IMR-90 (cell line): ENCODE measurements around the gene TINAG. TPM values are rescaled to one million over a fixed set of nuclear protein-coding genes. Genes with fewer than 3 reads are reported as not detected.

Experiments used
- ATAC-seq: fragments of 200-7000 bp; cut with Tn5 transposase; 2 replicates; pipeline ENCODE4 v1.9.1; 2020; ENCODE audit warnings: low read depth, mild to moderate bottlenecking, moderate library complexity
- BruUV-seq: library from RNA; stranded (reverse); fragments of 400-500 nt; replicated peaks from 2 replicates; lab custom pipeline; 2021; lab: Mats Ljungman, UMichigan
- CTCF ChIA-PET: fragments of 300-600 bp; formaldehyde crosslinking; extraction: SDS; loops from one replicate; lab custom pipeline; 2021; ENCODE audit warnings: antibody characterized with exemption; lab: Yijun Ruan, JAX
- POLR2A ChIA-PET: fragments of 300-600 bp; sonication (Branson Sonifier 250); formaldehyde crosslinking; loops from one replicate; lab custom pipeline; 2022; ENCODE audit warnings: antibody characterized with exemption; ENCODE audit not compliant: unreplicated experiment; lab: Charles Lee
- DNase-seq: peaks from one replicate; pipeline ENCODE4 v3.0.0; 2013
- H2AFZ ChIP-seq: replicated peaks from 2 replicates; pipeline ENCODE3; 2013; ENCODE audit warnings: low read length, mild to moderate bottlenecking; ENCODE audit not compliant: poor library complexity
- H2AK5ac ChIP-seq: 2 replicates; pipeline ENCODE4 v1.6.1; 2013; ENCODE audit warnings: low read depth, low read length, inconsistent platforms
- H2AK9ac ChIP-seq: replicated peaks from 2 replicates; pipeline ENCODE3; 2013; ENCODE audit warnings: mild to moderate bottlenecking, low read depth, low read length, moderate library complexity; ENCODE audit not compliant: poor library complexity
- H2BK120ac ChIP-seq: 2 replicates; pipeline ENCODE4 v1.6.1; 2013; ENCODE audit warnings: low read depth, low read length, inconsistent platforms
- H2BK15ac ChIP-seq: 3 replicates; pipeline ENCODE4 v1.6.1; 2013; ENCODE audit warnings: low read depth, low read length, inconsistent platforms
- H2BK20ac ChIP-seq: 2 replicates; pipeline ENCODE4 v1.6.1; 2013; ENCODE audit warnings: low read depth, mild to moderate bottlenecking, inconsistent platforms, low read length, moderate library complexity
- H2BK5ac ChIP-seq: 2 replicates; pipeline ENCODE4 v1.6.1; 2013; ENCODE audit warnings: mild to moderate bottlenecking, low read depth, low read length, inconsistent platforms; ENCODE audit not compliant: poor library complexity, severe bottlenecking
- H3K14ac ChIP-seq: replicated peaks from 2 replicates; pipeline ENCODE4 v1.6.1; 2013; ENCODE audit warnings: low read depth, low read length, inconsistent platforms
- H3K18ac ChIP-seq: 2 replicates; pipeline ENCODE4 v1.6.1; 2013; ENCODE audit warnings: low read depth, low read length, control low read depth
- H3K23ac ChIP-seq: 2 replicates; pipeline ENCODE4 v1.6.1; 2013; ENCODE audit warnings: low read depth, low read length, inconsistent platforms
- H3K27ac ChIP-seq: 2 replicates; pipeline ENCODE4 v1.5.1; 2013; ENCODE audit warnings: mild to moderate bottlenecking, control low read depth, low read length; ENCODE audit not compliant: insufficient read depth
- H3K27me3 ChIP-seq: 2 replicates; pipeline ENCODE4 v1.6.1; 2013; ENCODE audit warnings: low read length; ENCODE audit not compliant: control insufficient read depth, insufficient read depth
- H3K36me3 ChIP-seq: 2 replicates; pipeline ENCODE4 v1.6.1; 2013; ENCODE audit warnings: low read length, mixed read lengths; ENCODE audit not compliant: control insufficient read depth, insufficient read depth
- H3K4ac ChIP-seq: 2 replicates; pipeline ENCODE4 v1.6.1; 2013; ENCODE audit warnings: low read depth, low read length, inconsistent platforms
- H3K4me1 ChIP-seq: 2 replicates; pipeline ENCODE4 v1.6.1; 2013; ENCODE audit warnings: low read length, mixed read lengths; ENCODE audit not compliant: control insufficient read depth, insufficient read depth
- H3K4me2 ChIP-seq: 2 replicates; pipeline ENCODE4 v1.6.1; 2013; ENCODE audit warnings: low read depth, mild to moderate bottlenecking, control low read depth, low read length, moderate library complexity
- H3K4me3 ChIP-seq: 2 replicates; pipeline ENCODE4 v1.5.1; 2013; ENCODE audit warnings: low read depth, mild to moderate bottlenecking, control low read depth, low read length, moderate library complexity; ENCODE audit not compliant: insufficient read depth
- H3K56ac ChIP-seq: 2 replicates; pipeline ENCODE4 v1.6.1; 2013; ENCODE audit warnings: low read length, inconsistent platforms; ENCODE audit not compliant: insufficient read depth; ENCODE audit errors: extremely low read depth
- H3K79me1 ChIP-seq, 2 experiments: 2 replicates each; pipeline ENCODE4 v1.6.1; 2013; ENCODE audit warnings: low read length in 2 of 2, inconsistent platforms in 1 of 2, low read depth in 1 of 2
- H3K9ac ChIP-seq: 2 replicates; pipeline ENCODE4 v1.6.1; 2013; ENCODE audit warnings: low read depth, low read length, control low read depth
- H3K9me1 ChIP-seq: 2 replicates; pipeline ENCODE4 v1.6.1; 2013; ENCODE audit warnings: low read length, inconsistent platforms; ENCODE audit not compliant: insufficient read depth
- H3K9me3 ChIP-seq: 2 replicates; pipeline ENCODE4 v1.6.1; 2013; ENCODE audit warnings: low read length; ENCODE audit not compliant: control insufficient read depth, insufficient read depth
- H4K20me1 ChIP-seq: 2 replicates; pipeline ENCODE4 v1.6.1; 2013; ENCODE audit warnings: low read length, inconsistent platforms; ENCODE audit not compliant: insufficient read depth
- H4K5ac ChIP-seq: 2 replicates; pipeline ENCODE4 v1.6.1; 2013; ENCODE audit warnings: mild to moderate bottlenecking, low read depth, low read length, control low read depth
- H4K8ac ChIP-seq, 2 experiments: 2 replicates each; pipeline ENCODE4 v1.6.1; 2013; ENCODE audit warnings: low read depth in 2 of 2, low read length in 2 of 2, control low read depth in 1 of 2, inconsistent platforms in 1 of 2
- H4K91ac ChIP-seq: 2 replicates; pipeline ENCODE4 v1.6.1; 2013; ENCODE audit warnings: low read depth, low read length, inconsistent platforms; ENCODE audit not compliant: insufficient read depth
- BHLHE40 ChIP-seq: fragments of 150-350 bp; IDR thresholded peaks from 2 replicates; pipeline ENCODE4 v1.6.1; 2016; ENCODE audit warnings: mild to moderate bottlenecking, low read depth, low read length
- CEBPB ChIP-seq: IDR thresholded peaks from 2 replicates; pipeline ENCODE4 v1.6.1; 2012; ENCODE audit warnings: low read depth, low read length, improper control_type of control experiment
- CHD1 ChIP-seq: IDR thresholded peaks from 2 replicates; pipeline ENCODE4 v1.6.1; 2012; ENCODE audit warnings: low read depth, low read length, improper control_type of control experiment
- MAZ ChIP-seq: IDR thresholded peaks from 2 replicates; pipeline ENCODE4 v1.6.1; 2012; ENCODE audit warnings: low read depth, mild to moderate bottlenecking, low read length, improper control_type of control experiment, moderate library complexity, borderline replicate concordance
- MXI1 ChIP-seq: IDR thresholded peaks from 2 replicates; pipeline ENCODE4 v1.6.1; 2012; ENCODE audit warnings: low read depth, mild to moderate bottlenecking, low read length, moderate library complexity, borderline replicate concordance
- NFE2L2 ChIP-seq: fragments of 150-350 bp; IDR thresholded peaks from 2 replicates; pipeline ENCODE4 v1.6.1; 2016; ENCODE audit warnings: low read depth, mild to moderate bottlenecking, low read length
- POLR2A ChIP-seq: IDR thresholded peaks from 2 replicates; pipeline ENCODE4 v1.6.1; 2012; ENCODE audit warnings: mild to moderate bottlenecking, low read depth, low read length
- RAD21 ChIP-seq: IDR thresholded peaks from 2 replicates; pipeline ENCODE4 v1.6.1; 2012; ENCODE audit warnings: low read length, improper control_type of control experiment
- RCOR1 ChIP-seq: IDR thresholded peaks from 2 replicates; pipeline ENCODE4 v1.6.1; 2012; ENCODE audit warnings: mild to moderate bottlenecking, low read length, improper control_type of control experiment; ENCODE audit not compliant: insufficient replicate concordance
- WGBS, 2 experiments: methylation state at CpG; one replicate each; pipeline versions ENCODE4 v1.1.5 to v1.1.7; 2013; ENCODE audit warnings: missing lambda C conversion rate in 2 of 2; ENCODE audit not compliant: insufficient read length in 1 of 2; ENCODE audit errors: extremely low coverage in 2 of 2; 5-methylcytosine and 5-hydroxymethylcytosine counted together
- dilution Hi-C: fragments of 300-500 bp; cut with HindIII; formaldehyde crosslinking; loops from one replicate; pipeline ENCODE4 v1.14.3; 2018; ENCODE audit warnings: low sequenced_read_pairs; ENCODE audit not compliant: unreplicated experiment
- in situ Hi-C: fragments of 300-500 bp; cut with MboI; formaldehyde crosslinking; loops from 3 replicates; pipeline ENCODE4 v1.14.3; 2019; ENCODE audit warnings: low sequenced_read_pairs, inconsistent platforms, mixed read lengths
- intact Hi-C: fragments of 100-400 bp; cut with micrococcal nuclease; formaldehyde crosslinking; loops from 2 replicates; pipeline ENCODE4 v1.10.0; 2022
- polyA plus RNA-seq, 3 experiments: library from polyadenylated mRNA; depleted of rRNA; stranded (reverse); fragments of >200 nt; gene quantifications; 2 replicates each; pipeline ENCODE4 v1.2.3, GENCODE V29; 2012; ENCODE audit warnings: low replicate concordance in 1 of 3
- total RNA-seq: library from RNA; depleted of rRNA; stranded (reverse); fragments of >200 nt; gene quantifications from 2 replicates; pipeline ENCODE4 v1.2.3, GENCODE V29; 2012

TINAG gene
- total and polyA plus RNA-seq, 2 of the 4 experiments (the other 2 are of a cell fraction) = not detected

GRCh38 chr6:54353975-54354374 lies 45.7 kb downstream of the TINAG start:
- H3K4me2 ChIP-seq = no peak overlapping the region
- no TSS peak for BruUV-seq
- in situ Hi-C loops = no loop called here

More at GRCh38 chr6:54353975-54354374, 45.7 kb downstream of the TINAG start:
- Histone ChIP-seq H2AK9ac (no peak overlapping the region), H2BK20ac (no peak overlapping the region), H3K56ac (no peak overlapping the region), H3K18ac (no peak overlapping the region), H3K9ac (no peak overlapping the region), H3K9me1 (no peaks in the 10 kb centered on the region), H3K79me1 (no peaks in the 10 kb centered on the region), H3K14ac (no peak overlapping the region), H3K27ac (no peak overlapping the region), H3K23ac (no peak overlapping the region), H3K4ac (no peak overlapping the region), H3K4me3 (no peak overlapping the region), H3K4me1 (no peaks in the 10 kb centered on the region), H4K5ac (no peak overlapping the region), H2BK5ac (no peak overlapping the region), H4K20me1 (no peaks in the 10 kb centered on the region), H3K27me3 (no peaks in the 10 kb centered on the region), H2BK120ac (no peak overlapping the region), H2BK15ac (no peak overlapping the region), H3K36me3 (no peaks in the 10 kb centered on the region), H2AFZ (no peak overlapping the region), H4K91ac (no peak overlapping the region), H4K8ac (no peak overlapping the region), H2AK5ac (no peak overlapping the region), H3K9me3 (no peaks in the 10 kb centered on the region)
- DNase-seq (no peak), ATAC-seq (no peak)
- dilution Hi-C loops (no loop called here), intact Hi-C loops (no loop called here)
- CTCF ChIA-PET = no interaction called here
- POLR2A ChIA-PET = interaction anchor here (0.6 kb wide), 1 partner anchor 564 kb away, joined by 3 read pairs; no protein-coding TSS in a partner anchor
- no CpG with 5 or more reads among the region's 2 CpGs for WGBS, 2 experiments
- TF ChIP-seq MAZ (no peak), CHD1 (no peak), BHLHE40 (no peak), RCOR1 (no peak), POLR2A (no peak), MXI1 (no peak), RAD21 (no peak), CEBPB (no peak), NFE2L2 (no peak)
